Spinal cord (tissue), 10 donors: ENCODE measurements around the gene ADI1. TPM values are rescaled to one million over a fixed set of nuclear protein-coding genes. Genes with fewer than 3 reads are reported as not detected.

Source experiments
- DNase-seq, 6 donors: peaks; one replicate each; pipeline versions ENCODE4 v3.0.0 to v3.0.0-alpha.2; 2013 to 2015; ENCODE audit warnings: low spot score in 6 of 6, low read depth in 4 of 6
- H3K27ac ChIP-seq: one replicate; pipeline ENCODE4 v1.5.1; 2013; ENCODE audit warnings: low read depth, low read length, control low read depth
- H3K27me3 ChIP-seq: one replicate; pipeline ENCODE4 v1.6.1; 2013; ENCODE audit warnings: low read length; ENCODE audit not compliant: control insufficient read depth, insufficient read depth
- H3K36me3 ChIP-seq: one replicate; pipeline ENCODE4 v1.6.1; 2013; ENCODE audit warnings: low read length; ENCODE audit not compliant: control insufficient read depth, insufficient read depth
- H3K4me1 ChIP-seq: one replicate; pipeline ENCODE4 v1.6.1; 2013; ENCODE audit warnings: low read length; ENCODE audit not compliant: control insufficient read depth, insufficient read depth
- H3K4me3 ChIP-seq: one replicate; pipeline ENCODE4 v1.5.1; 2013; ENCODE audit warnings: low read depth, low read length, control low read depth
- H3K9me3 ChIP-seq: one replicate; pipeline ENCODE4 v1.6.1; 2013; ENCODE audit warnings: low read length; ENCODE audit not compliant: control insufficient read depth, insufficient read depth
- WGBS: methylation state at CpG from one replicate; pipeline ENCODE4 v1.1.5; 2013; ENCODE audit warnings: missing lambda C conversion rate; ENCODE audit not compliant: insufficient coverage; 5-methylcytosine and 5-hydroxymethylcytosine counted together
- polyA plus RNA-seq, 2 donors: library from polyadenylated mRNA; unstranded; fragments of 120-200 nt; gene quantifications; one replicate each; pipeline ENCODE4 v1.2.1, GENCODE V29; 2013; ENCODE audit not compliant: insufficient read length in 2 of 2
- total RNA-seq, 2 donors: library from RNA; depleted of rRNA in 1 of 2; stranded (reverse); fragments of 120-200 nt in 1 of 2; fragments of >200 nt in 1 of 2; gene quantifications; one replicate each; pipeline versions ENCODE4 v1.2.3 to v1.2.4, GENCODE V29; 2013 to 2014
- donor health status: healthy.

Gene ADI1
- total and polyA plus RNA-seq, 4 donors = 28.8 to 84.4 (median 43.1) TPM

DNA sequence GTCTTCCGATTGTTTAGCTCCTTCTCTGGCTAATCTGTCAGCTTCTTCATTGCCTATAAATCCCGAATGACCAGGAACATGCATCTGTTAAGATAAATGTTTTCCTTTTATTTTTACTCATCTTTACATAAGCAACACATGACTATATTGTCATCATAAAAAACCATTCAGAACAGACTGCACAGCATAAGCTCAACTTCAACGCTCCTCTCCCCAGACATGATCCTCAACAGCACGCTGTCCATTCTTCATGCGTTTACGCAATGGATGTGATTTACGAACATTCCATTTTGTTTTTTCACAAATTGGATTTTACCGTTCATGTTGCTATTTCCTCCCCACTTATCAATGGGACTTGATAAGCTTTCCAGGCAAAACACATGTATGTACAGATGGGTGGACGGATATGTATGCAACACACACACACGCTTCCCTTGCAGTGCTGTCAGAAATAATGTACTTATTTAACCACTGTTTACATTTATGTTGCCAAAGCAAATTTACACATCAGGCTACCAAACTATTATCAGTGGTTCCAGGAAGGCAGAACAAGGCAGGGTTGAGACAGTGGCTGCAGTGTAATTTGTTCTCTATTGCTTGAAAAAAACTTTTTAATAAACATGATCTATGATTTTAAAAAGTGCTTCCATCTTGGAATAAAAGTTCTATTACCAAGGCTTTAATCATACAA, 26.6 kb upstream of the ADI1 start:
- WGBS = 96% methylated on average over 3 of the region's 10 CpGs
- Histone ChIP-seq H3K9me3 (no peaks in the 10 kb centered on the region), H3K27me3 (no peaks in the 10 kb centered on the region), H3K36me3 (peaks cover 67% of the 10 kb centered on the region), H3K27ac (no peak overlapping the region), H3K4me1 (no peaks in the 10 kb centered on the region), H3K4me3 (no peak overlapping the region)
- DNase-seq = no peak

DNA sequence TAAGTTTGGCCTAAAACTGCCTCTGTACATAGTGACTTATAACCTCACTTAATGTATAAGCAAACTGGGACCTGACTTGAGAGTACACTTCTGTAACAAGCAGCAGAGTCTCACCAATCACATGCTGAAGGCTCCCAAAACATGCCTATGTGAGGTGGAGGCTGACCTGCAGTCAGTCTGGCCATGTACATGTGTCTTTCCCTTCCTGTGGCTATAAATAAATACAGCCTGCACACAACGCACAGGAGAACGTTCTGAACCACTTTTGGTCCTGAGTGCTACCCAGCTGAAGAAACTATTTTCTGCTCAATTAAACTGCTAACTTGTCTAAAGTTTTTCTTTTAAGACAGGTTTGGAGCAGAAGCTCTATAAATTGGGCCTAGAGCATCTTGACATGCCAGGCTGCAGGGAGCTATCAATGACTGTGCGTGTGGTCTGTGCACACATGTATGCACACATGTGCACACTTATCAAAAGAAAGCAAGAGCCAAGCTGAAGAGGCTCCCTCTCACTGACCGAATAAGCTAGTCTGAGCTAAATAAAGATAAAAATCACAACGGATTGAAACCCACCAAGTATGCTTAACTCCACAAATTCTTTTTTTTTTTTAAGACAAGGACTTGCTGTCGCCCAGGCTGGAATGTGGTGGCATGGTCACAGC, 23.8 kb upstream of the ADI1 start:
- Histone ChIP-seq H3K4me1 (no peaks in the 10 kb centered on the region), H3K9me3 (no peaks in the 10 kb centered on the region), H3K4me3 (no peak overlapping the region), H3K27ac (no peak overlapping the region), H3K27me3 (no peaks in the 10 kb centered on the region), H3K36me3 (peaks cover 54% of the 10 kb centered on the region)
- 85% methylated on average over 4 of the region's 6 CpGs for WGBS
- DNase-seq = no peak

DNA sequence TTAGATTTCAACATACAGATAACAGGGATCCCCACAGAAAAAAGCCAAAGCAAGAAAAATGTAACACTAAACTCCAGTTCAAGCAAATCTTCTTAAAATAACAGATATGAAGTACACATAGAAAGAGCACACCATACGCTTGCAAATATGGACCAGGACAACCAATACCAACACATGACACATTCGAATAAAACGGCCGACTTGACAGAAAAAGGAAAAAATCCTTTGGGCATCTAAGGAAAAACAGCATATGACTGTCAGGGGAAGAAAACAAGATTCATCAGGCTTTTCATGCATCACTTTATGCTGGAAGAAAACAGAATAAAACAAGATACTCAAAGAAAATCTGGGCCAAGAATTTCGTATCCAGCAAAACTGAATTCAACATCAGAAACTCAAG, 22.8 kb upstream of the ADI1 start:
- H3K9me3 ChIP-seq = no peaks in the 10 kb centered on the region
- H3K27me3 ChIP-seq = no peaks in the 10 kb centered on the region
- H3K36me3 ChIP-seq = peaks cover 48% of the 10 kb centered on the region
- DNase-seq = no peak
- no peaks in the 10 kb centered on the region for H3K4me1 ChIP-seq
- no peak overlapping the region for H3K27ac ChIP-seq
- no peak overlapping the region for H3K4me3 ChIP-seq
- WGBS = 100% methylated on average over 1 of the region's 5 CpGs

DNA sequence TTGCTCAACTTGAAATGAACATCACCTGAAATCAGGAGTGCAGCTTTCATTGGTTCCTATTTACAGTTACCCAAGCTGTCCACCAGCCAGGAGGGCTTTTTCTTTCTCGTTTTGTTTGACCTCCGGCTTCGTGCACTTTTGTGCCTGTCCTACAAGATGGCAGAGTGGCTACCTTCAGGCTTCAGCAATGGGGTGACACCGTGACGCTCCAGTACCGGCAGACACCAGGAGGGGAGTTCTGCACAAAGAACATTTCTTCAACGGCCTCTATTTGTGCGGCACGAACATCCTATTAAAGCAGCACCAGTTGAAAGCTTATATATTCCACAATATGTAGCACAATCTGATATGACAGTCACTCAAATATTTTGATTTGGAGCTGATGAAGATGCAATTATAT, 20.5 kb upstream of the ADI1 start:
- WGBS = 88% methylated on average over 6 of the region's 9 CpGs
- Histone ChIP-seq H3K4me1 (peaks cover 7% of the 10 kb centered on the region), H3K36me3 (peaks cover 27% of the 10 kb centered on the region), H3K27ac (no peak overlapping the region), H3K4me3 (no peak overlapping the region), H3K9me3 (no peaks in the 10 kb centered on the region), H3K27me3 (no peaks in the 10 kb centered on the region)
- no peak for DNase-seq

DNA sequence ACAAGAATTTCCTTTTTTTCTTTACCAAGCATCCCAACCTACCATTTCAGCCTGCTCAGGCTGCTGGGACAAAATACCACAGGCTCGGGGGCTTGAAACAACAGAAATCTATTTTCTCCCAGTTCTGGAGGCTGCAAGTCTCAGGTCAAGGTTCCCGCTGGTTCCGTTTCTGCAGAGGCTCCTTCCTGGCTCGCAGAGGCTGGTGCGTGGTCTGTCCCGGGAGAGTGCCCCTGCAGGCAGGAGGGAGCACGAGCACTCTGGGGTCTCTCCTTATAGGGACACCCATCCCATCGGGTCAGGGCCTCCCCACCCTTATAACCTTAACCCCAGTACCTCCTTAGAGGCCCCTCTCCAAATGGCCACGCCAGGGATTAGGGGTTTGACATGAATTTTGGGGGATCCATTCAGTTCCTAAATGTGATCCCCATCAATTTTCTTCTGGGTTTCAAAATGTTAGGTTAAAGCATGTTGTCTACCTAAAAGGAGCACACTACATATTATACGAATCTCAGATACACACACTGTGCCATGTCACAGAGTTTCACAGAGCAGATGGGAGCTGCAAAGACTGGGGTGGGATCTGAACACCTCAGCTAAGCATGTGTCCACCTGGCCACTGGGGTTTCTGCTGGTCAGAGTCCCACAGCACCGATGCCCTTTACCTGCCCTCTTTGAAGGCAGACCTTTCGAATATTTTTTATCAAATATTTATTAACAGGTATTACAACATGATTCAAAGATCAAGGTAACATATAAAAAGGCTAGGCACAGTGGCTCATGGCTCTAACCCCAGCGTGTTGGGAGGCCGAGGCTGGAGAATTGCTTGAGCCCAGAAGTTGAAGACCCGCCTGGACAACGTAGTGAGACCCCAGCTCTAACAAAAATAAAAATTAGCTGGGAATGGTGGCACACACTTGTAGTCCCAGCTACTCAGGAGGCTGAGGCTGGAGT, 17.6 kb upstream of the ADI1 start:
- WGBS = 67% methylated on average over 11 of the region's 16 CpGs
- DNase-seq = peak in 1 of 6 donors; percentile 29
- peaks cover 29% of the 10 kb centered on the region for H3K36me3 ChIP-seq
- H3K27me3 ChIP-seq = no peaks in the 10 kb centered on the region
- H3K4me1 ChIP-seq = peaks cover 7% of the 10 kb centered on the region
- H3K9me3 ChIP-seq = no peaks in the 10 kb centered on the region
- peak overlapping the region; percentile 94 for H3K27ac ChIP-seq
- peak overlapping the region; percentile 31 for H3K4me3 ChIP-seq

DNA sequence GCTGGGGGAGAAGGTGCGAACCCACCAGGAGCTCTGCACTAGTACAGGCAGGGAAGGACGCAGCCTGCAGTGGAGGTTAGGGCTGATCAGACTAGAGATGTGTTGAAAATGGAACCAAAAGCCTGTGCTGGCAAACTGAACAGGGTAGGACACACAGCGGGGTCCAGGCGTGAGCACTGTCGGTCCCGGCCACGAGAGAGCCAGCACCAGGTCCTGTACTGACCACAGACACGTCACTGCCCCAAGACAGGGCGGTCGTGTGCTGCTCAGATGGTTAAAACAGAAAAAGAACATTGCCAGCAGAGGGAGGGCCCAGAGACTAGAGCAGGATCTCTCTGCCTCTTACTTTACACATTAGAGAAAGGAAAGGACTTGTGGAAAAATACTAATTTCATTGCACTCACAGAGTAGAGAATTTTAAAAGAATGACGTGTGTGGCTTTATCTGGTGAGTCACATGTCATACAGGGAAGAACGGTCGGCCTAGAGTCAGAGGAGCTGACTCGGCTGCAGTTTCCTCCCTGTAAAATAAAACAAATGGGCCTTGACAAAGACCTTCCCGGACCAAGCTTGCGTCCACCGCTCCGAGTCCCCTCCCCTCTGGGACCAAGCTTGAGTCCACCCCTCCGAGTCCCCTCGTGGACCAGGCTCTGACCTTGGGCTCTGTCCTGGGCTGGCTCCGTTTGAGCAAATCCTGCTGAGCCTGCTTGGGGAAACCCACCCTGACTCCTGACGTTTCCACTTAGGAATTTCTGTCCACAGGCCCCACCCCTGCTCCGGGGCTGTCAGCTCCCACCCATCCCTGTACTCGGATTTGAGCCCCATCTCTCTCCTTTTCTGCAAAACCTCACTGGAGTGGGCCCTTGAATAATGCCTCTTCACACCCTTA, 16.7 kb upstream of the ADI1 start:
- Histone ChIP-seq H3K27me3 (no peaks in the 10 kb centered on the region), H3K27ac (peak overlapping the region; percentile 94)
- 76% methylated on average over 22 of the region's 24 CpGs for WGBS

DNA sequence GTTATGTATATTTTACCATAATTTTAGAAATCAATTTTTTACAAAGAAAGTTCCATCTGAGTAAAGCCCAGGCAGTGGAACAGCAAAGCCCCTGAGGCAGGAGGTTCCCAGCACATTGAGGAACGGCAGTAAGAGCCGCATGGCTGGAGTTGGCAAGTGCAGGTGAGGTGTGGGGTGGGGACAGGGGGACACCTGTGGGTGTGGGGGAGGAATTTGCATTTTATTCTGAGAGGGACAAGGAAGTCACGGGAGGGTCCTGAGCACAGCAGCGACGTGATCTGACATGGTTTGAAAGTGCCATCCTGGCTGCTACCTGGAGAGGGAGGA, 16.1 kb upstream of the ADI1 start:
- Histone ChIP-seq H3K4me1 (peaks cover 7% of the 10 kb centered on the region), H3K27me3 (no peaks in the 10 kb centered on the region), H3K36me3 (peaks cover 23% of the 10 kb centered on the region), H3K4me3 (peak overlapping the region; percentile 31), H3K27ac (peak overlapping the region; percentile 94), H3K9me3 (no peaks in the 10 kb centered on the region)
- 89% methylated on average over 5 of the region's 5 CpGs for WGBS
- DNase-seq = no peak

More for the DNA sequence above, 16.7 kb upstream of the ADI1 start:
- peaks cover 7% of the 10 kb centered on the region for H3K4me1 ChIP-seq
- no peaks in the 10 kb centered on the region for H3K9me3 ChIP-seq
- H3K4me3 ChIP-seq = peak overlapping the region; percentile 31
- peaks cover 24% of the 10 kb centered on the region for H3K36me3 ChIP-seq
- peak in 2 of 6 donors; percentile 8 to 67 for DNase-seq

DNA sequence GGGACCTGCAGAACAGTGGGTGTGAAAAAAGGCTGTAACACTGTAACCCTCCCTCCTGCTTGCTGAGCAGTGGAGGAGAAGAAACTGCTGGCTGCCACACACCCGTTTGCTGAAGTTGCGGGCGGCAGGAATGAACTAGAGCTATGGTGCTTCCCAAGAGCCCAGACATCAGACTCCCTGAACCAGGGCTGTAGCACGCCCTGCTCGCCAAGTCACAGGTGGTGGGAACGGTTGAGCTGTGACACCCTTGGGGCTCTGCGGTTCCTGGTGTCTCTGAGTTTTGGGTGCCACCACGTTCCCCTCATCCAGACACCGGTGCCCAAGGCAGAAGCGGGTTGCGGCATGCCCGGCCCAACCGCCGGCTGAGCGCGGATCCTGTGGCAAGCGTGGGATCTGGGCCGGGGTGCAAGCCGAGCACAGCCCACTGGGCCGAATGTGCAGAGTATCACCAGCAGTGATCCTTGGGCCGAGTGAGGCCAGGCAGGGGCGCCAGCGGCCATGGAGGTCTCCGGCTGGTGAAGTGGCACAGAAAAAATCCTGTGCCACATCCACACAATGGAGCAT, 15.0 kb upstream of the ADI1 start:
- Histone ChIP-seq H3K36me3 (peaks cover 21% of the 10 kb centered on the region), H3K9me3 (no peaks in the 10 kb centered on the region), H3K4me3 (no peak overlapping the region), H3K27ac (no peak overlapping the region), H3K27me3 (no peaks in the 10 kb centered on the region), H3K4me1 (peaks cover 7% of the 10 kb centered on the region)
- DNase-seq = no peak
- 97% methylated on average over 21 of the region's 24 CpGs for WGBS

DNA sequence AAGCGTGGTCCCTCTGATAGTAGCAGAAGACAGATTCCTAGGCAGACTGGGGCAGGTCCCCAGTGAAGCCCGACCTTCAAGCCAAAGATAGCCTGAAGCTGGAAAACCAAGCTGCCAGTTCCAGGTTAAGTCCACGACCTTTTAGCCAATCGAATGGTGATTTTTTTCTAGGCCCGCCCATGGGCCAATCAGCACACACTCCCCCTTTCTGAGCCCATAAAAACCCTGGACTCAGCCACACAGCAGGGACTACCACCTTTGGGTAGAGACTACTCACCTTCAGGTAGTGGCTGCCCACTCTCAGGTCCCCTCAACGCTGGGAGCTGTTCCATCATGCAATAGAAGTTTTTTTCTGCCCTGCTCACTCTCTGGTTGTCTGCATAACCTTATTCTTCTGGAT, 14.5 kb upstream of the ADI1 start:
- DNase-seq = no peak
- no peaks in the 10 kb centered on the region for H3K9me3 ChIP-seq
- H3K4me3 ChIP-seq = no peak overlapping the region
- no peaks in the 10 kb centered on the region for H3K27me3 ChIP-seq
- no peak overlapping the region for H3K27ac ChIP-seq
- WGBS = 95% methylated on average over 6 of the region's 6 CpGs
- H3K36me3 ChIP-seq = peaks cover 22% of the 10 kb centered on the region
- H3K4me1 ChIP-seq = peaks cover 7% of the 10 kb centered on the region
